Hepatocyte (in vitro differentiated cells): ENCODE data around the gene VPS25. TPM values are rescaled to one million over a fixed set of nuclear protein-coding genes. Genes with fewer than 3 reads are reported as not detected.
A peak's percentile ranks its signal among the peaks of the same experiment; 100 is the strongest.

Experiments
- DNase-seq: peaks from one replicate; pipeline ENCODE4 v3.0.0-alpha.2; 2016; ENCODE audit warnings: low spot score
- H2AFZ ChIP-seq: fragments of 200-600 bp; sonication (generic); 2 replicates; pipeline ENCODE4 v1.6.0; 2016; ENCODE audit warnings: antibody characterized with exemption, mild to moderate bottlenecking
- H3K27ac ChIP-seq: fragments of 200-600 bp; sonication (generic); 2 replicates; pipeline ENCODE4 v1.5.1; 2016; ENCODE audit warnings: mild to moderate bottlenecking
- H3K27me3 ChIP-seq: fragments of 200-600 bp; sonication (generic); 2 replicates; pipeline ENCODE4 v1.6.1; 2016
- H3K36me3 ChIP-seq: fragments of 200-600 bp; sonication (generic); replicated peaks from 2 replicates; pipeline ENCODE4 v1.5.1; 2016; ENCODE audit warnings: low read depth; ENCODE audit not compliant: insufficient read depth
- H3K4me1 ChIP-seq: fragments of 200-600 bp; sonication (generic); 2 replicates; pipeline ENCODE4 v1.5.1; 2016; ENCODE audit warnings: mild to moderate bottlenecking, moderate library complexity; ENCODE audit not compliant: insufficient read depth
- H3K4me2 ChIP-seq: fragments of 200-600 bp; sonication (generic); 2 replicates; pipeline ENCODE4 v1.6.0; 2016
- H3K4me3 ChIP-seq: fragments of 200-600 bp; sonication (generic); 2 replicates; pipeline ENCODE4 v1.5.1; 2016; ENCODE audit warnings: mild to moderate bottlenecking
- H3K79me2 ChIP-seq: fragments of 200-600 bp; sonication (generic); 2 replicates; pipeline ENCODE4 v1.6.0; 2017; ENCODE audit warnings: mild to moderate bottlenecking
- H3K9me2 ChIP-seq: fragments of 200-600 bp; sonication (generic); replicated peaks from 2 replicates; pipeline ENCODE4 v1.6.0; 2017; ENCODE audit warnings: mild to moderate bottlenecking; ENCODE audit not compliant: insufficient read depth
- H3K9me3 ChIP-seq: fragments of 200-600 bp; sonication (generic); 2 replicates; pipeline ENCODE4 v1.5.1; 2016; ENCODE audit warnings: low read depth, mild to moderate bottlenecking
- H4K20me1 ChIP-seq: fragments of 200-600 bp; sonication (generic); 2 replicates; pipeline ENCODE4 v1.6.0; 2016; ENCODE audit warnings: mild to moderate bottlenecking; ENCODE audit not compliant: insufficient read depth, poor library complexity, severe bottlenecking
- CTCF ChIP-seq: fragments of 200-600 bp; sonication (generic); IDR thresholded peaks from 2 replicates; pipeline ENCODE4 v1.5.1; 2016; ENCODE audit warnings: antibody characterized with exemption, mild to moderate bottlenecking; ENCODE audit not compliant: poor library complexity
- EZH2 ChIP-seq: fragments of 200-600 bp; sonication (generic); IDR thresholded peaks from 2 replicates; pipeline ENCODE4 v1.6.1; 2016; ENCODE audit warnings: antibody characterized with exemption, mild to moderate bottlenecking, borderline replicate concordance
- EZH2phosphoT487 ChIP-seq: fragments of 200-600 bp; sonication (generic); IDR thresholded peaks from one replicate; pipeline ENCODE4 v1.6.1; 2018; ENCODE audit warnings: antibody characterized with exemption, mild to moderate bottlenecking, low read depth, moderate library complexity; ENCODE audit not compliant: unreplicated experiment, severe bottlenecking
- WGBS: methylation state at CpG from one replicate; pipeline ENCODE4 v1.1.6; 2016; ENCODE audit warnings: low lambda C conversion rate; ENCODE audit errors: missing lambda C conversion rate; 5-methylcytosine and 5-hydroxymethylcytosine counted together
- polyA plus RNA-seq: library from polyadenylated mRNA; unstranded; fragments of >200 nt; fragmentation: Nextera tagmentation; extraction: Ambion mirVana; gene quantifications from 2 replicates; pipeline ENCODE4 v1.2.1, GENCODE V29; 2016
- total RNA-seq: library from RNA; depleted of rRNA; stranded (reverse); fragments of >200 nt; gene quantifications from 2 replicates; pipeline ENCODE4 v1.2.3, GENCODE V29; 2014

Gene VPS25
- total and polyA plus RNA-seq, 2 experiments from 2014 or later = 89.9 to 121 TPM

GRCh38 chr17:42804918-42805367 is 31.7 kb downstream of the VPS25 start:
- Histone ChIP-seq H3K36me3 (no peaks in the 10 kb centered on the region), H3K4me3 (no peak overlapping the region), H3K4me1 (peaks cover 40% of the 10 kb centered on the region), H3K9me3 (no peaks in the 10 kb centered on the region), H3K79me2 (no peaks in the 10 kb centered on the region), H3K27me3 (no peaks in the 10 kb centered on the region), H2AFZ (no peak overlapping the region), H3K4me2 (no peak overlapping the region), H3K9me2 (no peaks in the 10 kb centered on the region), H3K27ac (peak overlapping the region; percentile 85), H4K20me1 (no peaks in the 10 kb centered on the region)
- WGBS = 95% methylated on average over 1 of the region's 1 CpG
- TF ChIP-seq CTCF (no peak), EZH2phosphoT487 (no peak), EZH2 (no peak)
- no peak for DNase-seq

- Histone ChIP-seq H3K4me1 (peaks cover 40% of the 10 kb centered on the region), H3K27me3 (no peaks in the 10 kb centered on the region), H3K4me2 (no peak overlapping the region), H3K9me2 (no peaks in the 10 kb centered on the region), H3K79me2 (no peaks in the 10 kb centered on the region), H2AFZ (no peak overlapping the region), H4K20me1 (no peaks in the 10 kb centered on the region), H3K36me3 (no peaks in the 10 kb centered on the region), H3K9me3 (no peaks in the 10 kb centered on the region), H3K27ac (peak overlapping the region; percentile 85), H3K4me3 (no peak overlapping the region)
- TF ChIP-seq EZH2phosphoT487 = peak; percentile 58
- no peak for TF ChIP-seq CTCF
- DNase-seq = peak; percentile 56
- WGBS = 93% methylated on average over 1 of the region's 1 CpG
These were observed 33.0 kb downstream of the VPS25 start for GRCh38 chr17:42806249-42806648.

- Histone ChIP-seq H3K79me2 (no peaks in the 10 kb centered on the region), H3K27me3 (no peaks in the 10 kb centered on the region), H3K36me3 (no peaks in the 10 kb centered on the region), H3K4me1 (peaks cover 21% of the 10 kb centered on the region), H3K4me3 (no peak overlapping the region), H3K9me3 (no peaks in the 10 kb centered on the region), H4K20me1 (no peaks in the 10 kb centered on the region), H2AFZ (no peak overlapping the region), H3K27ac (no peak overlapping the region), H3K9me2 (no peaks in the 10 kb centered on the region), H3K4me2 (no peak overlapping the region)
- TF ChIP-seq EZH2phosphoT487 (no peak), EZH2 (no peak), CTCF (no peak)
- no peak for DNase-seq
- 67% methylated on average over 3 of the region's 3 CpGs for WGBS
These were observed 36.0 kb downstream of the VPS25 start for GRCh38 chr17:42809250-42809649.
